HK-2 (cell line): ENCODE results near the gene GRIA1.
A peak's percentile ranks its signal among the peaks of the same experiment; 100 is the strongest.

ENCODE experiments used
- DNase-seq: peaks from one replicate; pipeline ENCODE4 v3.0.0-alpha.2; 2018; ENCODE audit not compliant: unreplicated experiment

GRIA1 gene

DNA sequence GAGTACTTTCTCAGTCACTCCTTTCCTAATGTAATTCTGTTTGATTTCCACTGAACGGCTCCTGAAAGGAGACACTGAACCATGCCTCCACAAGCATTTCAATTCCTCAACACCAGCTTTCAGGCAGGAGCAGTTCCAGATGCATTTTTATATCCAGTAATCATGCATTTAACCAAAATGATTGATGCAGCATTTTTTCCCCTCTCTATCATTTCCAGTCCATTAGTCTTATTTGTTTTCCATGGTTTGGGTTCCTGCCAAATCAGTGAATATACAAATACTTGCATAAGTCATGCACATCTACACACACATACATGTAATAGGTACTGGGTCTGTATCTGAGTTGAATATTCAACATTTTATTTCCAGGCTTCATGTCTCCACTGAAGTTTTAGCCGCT is 122.7 kb downstream of the GRIA1 start:
- no peak for DNase-seq

DNA sequence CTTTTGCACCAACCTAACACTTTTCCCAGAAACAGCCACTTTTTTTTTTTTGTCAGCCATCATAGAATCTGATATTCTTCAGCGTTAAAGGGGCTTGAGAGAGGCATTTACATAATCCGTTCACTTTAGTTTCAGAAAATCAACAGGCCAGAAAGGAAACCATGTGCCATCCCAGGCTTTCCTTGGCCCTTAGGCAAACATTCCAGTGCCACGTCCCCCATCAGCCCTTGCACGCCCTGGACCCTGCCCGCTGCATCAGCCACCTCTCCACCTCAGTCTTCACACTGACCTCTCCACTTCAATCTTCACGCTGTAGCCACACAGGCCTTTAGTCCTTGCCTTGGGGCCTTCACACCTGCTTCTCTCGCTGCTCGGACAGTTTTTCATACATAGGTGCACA is 123.2 kb downstream of the GRIA1 start:
- DNase-seq, result no peak

DNA sequence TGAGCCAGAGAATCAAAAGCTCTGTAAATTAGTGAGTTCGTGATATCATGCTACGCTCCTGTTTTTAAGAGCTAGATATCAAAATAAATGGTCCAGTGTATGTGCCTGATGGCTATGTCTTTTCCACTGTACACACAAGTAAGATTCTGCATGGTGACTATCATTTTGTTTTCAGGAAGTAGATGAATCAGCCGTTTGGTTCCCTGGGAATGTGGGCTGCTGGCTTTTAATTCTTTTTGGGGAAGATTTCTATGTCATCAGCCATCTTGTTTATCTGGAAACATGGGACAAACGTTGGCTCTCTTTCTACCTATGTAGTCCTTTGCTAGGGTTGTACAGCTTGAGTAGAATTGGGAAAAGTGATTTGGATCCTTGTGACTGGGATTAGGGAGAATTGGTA is 126.7 kb downstream of the GRIA1 start:
- DNase-seq, result no peak

DNA sequence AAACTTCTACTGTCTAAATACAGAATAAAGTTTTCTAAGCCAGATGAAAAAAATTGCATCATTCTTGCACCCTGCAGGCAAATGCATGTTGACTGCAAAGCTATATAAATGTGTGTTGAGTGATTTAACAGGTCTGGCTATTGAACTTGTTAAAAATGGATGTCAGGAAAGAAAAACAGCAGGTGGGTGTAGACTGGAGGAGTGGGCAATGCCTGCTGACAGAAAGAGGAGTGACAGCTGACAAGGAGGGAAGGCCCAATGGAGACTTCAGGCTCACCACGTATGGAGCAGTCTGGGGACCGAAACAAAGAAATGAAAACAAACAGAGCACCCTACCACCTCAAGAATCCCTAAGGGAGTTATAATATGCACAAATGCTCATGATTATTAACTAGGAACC is 127.8 kb downstream of the GRIA1 start:
- no peak for DNase-seq

DNA sequence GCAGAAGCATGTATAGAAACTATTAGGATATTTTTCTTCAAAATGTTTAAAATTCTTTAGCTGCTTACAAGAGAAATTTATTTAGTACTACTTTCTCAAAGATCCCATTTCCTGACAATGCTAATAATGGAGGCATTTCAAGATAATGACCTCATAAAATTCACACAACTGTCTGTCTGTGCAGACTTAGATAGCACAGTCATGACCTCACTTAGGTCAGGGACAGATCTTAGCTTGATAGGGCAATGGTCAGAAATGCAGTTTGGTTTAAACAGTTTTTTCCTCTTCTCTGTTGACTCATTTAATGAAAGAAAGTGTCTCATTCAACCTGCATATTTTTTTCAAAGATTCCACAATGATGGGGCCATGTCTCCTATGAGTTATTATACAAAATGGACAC is 128.4 kb downstream of the GRIA1 start:
- DNase-seq, result no peak

DNA sequence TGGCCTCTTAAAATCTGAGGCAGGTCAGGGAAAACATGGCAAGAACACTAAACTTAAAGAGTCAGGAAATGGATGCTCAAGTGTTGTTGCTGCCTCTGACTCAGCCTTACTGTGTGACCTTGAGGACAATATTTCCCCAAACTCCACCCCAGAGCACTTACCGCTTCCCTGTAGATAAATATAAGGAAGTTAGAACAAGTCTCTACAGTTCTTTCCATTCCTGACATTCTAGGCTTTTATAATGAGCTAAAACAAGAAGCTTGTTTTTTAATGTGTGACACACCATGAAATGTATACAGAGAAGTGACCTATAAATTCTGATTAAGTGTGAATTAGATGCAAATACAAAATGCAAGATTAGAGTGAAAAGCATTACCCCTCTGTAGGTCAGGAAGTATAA is 129.3 kb downstream of the GRIA1 start:
- no peak for DNase-seq

DNA sequence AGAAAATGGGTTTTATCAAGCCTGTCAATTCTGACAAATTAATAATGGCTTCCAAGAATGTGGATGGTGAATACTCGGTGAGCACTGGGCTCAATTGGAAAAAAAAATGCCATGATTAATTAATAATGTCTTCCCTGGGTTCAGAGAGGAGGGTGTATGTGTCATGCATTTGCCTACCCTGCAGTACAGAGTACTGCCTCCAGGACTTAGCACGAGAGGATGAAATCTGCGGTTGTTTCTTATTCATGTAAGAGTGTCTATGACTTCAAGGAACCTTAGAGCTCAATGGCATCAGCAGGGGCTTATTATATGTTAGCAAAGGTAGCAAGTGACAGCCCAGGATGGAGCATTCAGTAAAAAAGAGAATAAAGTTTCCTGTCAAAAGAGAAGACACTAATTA is 132.7 kb downstream of the GRIA1 start:
- DNase-seq, result no peak

DNA sequence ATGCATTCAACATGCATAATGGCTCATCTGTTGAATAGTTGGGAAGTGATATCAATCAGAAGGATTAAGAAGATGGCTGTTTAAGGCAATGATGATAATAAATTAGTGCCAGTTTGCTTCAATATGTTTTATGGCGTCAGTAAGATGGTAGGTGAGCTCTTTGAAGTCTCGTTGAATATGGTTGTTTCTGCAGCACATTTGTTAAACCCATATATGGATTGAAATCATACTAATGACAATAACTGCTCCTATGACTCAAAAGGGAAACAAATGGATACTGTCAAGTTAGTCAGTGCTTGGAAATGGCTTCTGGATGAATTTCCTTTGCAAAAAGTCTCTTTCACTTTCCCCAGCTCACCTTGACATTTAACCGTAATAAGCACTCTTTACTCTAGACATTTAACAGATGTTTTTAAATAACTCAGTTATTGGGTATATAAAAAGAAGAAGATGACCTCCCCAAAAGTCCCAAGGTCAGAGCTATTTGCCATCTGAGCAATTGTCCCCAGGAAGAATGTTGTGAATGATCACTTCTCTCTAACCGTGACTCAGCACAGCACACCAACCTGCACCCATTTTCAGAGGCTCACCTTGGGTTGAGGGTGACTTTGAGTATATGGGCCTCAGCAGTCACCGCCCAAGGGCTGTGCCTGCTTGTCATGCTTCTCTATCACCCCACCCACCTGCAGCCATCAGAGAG is 133.4 kb downstream of the GRIA1 start:
- DNase-seq, result no peak

DNA sequence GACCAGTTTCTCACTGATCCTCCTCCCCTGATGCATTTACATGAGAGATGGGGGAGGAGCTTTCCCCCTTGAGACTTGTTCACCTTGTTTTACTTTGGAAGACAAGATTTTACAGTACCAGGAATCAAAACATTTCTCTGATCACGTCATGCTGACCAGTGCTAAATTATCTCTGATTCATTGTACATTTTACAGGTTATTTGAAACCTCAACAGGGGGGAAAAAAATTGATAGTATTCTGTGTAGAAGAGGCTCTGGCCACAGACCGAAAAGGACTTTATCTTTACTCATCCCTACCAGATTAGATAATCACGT is 133.9 kb downstream of the GRIA1 start:
- no peak for DNase-seq

DNA sequence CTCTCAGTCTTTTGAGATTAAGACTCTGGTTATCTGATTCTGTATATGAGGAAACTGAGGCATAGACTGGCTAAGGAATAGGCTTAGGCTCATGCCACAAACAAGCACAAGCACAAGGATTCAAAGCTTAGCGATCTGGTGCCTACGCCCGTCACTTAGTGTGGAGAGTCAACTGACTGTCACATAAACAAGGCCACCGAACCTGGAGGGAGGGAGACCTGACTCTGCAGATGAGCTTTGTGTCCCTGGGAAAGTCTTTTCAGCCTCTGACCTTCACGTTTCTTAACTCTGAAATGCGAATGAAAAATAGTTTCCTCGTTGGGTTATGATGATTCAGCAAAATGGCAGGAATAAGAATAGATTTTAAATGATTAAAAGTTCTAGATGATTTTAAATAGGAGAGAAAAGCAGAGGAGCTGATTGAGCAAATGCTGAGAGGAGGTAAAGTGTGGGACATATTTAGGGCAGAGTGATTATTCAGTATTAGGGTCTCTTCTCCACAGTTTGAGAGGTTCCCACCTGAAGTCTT is 135.4 kb downstream of the GRIA1 start:
- no peak for DNase-seq

DNA sequence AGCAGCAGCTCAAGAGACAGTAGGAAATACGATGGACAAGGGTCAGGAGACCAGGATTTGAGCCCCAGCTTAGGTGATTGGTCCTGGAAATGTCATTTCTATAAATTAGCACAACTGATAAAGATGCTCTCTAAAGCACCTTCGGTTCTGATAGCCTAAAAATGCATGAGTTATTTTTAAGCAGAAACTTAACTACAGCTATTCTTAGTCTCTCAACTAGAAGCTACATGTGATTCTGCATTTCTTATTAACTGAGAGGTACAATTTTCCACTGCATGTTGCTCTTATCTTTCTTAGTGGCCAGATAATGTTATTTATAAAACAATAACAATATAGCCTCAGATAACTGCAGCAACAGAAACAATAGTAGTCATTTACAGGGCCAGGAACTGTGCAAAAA is 136.4 kb downstream of the GRIA1 start:
- no peak for DNase-seq

DNA sequence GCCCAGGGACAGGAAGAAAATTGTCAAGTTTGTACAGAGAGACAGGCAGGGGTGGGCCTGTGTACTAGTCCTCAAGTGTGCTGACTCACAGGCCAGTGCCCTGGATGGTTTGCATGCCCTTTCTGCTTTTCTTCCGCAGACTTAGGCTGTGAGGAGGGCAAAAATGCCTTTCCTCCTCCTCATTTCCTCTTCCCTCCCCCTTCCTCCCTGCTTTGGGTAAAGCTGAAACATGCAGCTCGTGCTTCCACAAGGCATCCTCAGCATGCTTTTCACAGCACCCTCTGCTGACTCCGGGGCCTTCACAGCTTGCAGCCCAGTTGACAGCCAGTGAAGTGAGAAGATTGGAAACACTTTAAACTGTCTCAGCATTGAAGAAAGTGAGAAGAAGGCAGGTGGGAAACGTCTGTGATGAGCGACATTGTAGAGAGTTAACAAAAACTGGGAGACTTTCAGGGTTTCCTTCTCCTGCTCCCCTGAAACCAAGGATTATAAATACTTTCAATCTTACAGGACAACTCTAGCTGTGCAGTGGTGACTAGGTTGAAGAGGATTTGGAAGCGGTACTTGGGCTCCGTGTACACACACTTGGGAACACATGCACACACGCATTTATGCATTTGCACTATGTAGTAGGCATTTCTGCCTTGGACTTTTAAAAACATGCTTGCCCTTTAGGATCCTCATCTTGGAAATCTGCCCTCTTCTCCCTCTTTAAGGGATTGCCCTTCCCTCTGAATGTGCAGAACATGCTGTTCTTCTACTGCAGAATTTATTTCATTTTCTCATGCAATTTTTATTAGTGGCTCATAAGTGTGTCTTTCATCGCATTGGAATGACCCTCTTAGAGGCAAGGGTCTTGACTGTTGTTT is 138.8 kb downstream of the GRIA1 start:
- DNase-seq, result peak; percentile 63

DNA sequence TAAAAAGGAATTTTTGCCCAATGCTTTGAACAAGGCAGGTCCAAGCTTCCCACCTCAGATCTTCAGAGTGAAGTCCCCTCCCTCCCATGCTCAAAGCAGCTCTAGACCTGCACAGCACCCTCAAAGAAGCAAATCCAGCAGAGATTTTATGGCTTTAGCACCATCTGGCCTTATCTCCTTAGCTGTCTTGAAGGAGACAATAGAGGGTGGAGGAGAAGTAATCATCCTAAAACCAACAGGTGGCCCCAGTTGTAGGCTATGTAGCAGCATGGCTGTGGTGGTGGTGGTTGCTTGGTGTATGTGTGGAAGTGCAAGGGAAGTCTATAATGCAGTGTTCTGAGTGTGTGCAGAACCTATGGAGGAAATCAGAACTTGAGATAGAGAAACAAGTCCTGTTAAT is 140.1 kb downstream of the GRIA1 start:
- no peak for DNase-seq

DNA sequence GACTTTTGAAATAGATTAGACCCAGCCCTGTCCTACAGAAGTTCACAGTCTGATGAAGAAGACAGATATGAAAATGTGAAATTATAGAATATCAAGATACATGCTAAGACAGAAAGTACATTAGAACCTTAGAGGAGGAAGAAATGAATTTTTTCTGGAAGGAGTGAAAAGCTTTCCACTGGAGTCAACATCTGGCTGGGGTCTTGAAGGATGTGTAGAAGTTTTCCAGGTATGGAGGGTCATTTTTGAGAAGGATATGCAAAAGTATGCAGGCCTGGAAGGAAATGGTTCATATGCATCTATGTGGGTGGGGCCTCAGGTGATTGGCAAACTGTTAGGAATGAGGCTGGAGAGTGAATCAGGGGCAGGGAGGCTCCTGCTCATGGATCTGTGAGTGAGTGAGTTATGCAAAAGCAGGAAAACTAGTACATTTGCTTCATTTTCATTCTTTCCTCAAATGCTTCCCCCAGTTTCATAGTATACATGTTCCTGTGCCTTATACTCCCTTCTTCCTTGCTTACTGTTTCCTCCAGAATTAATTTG is 142.3 kb downstream of the GRIA1 start:
- no peak for DNase-seq

DNA sequence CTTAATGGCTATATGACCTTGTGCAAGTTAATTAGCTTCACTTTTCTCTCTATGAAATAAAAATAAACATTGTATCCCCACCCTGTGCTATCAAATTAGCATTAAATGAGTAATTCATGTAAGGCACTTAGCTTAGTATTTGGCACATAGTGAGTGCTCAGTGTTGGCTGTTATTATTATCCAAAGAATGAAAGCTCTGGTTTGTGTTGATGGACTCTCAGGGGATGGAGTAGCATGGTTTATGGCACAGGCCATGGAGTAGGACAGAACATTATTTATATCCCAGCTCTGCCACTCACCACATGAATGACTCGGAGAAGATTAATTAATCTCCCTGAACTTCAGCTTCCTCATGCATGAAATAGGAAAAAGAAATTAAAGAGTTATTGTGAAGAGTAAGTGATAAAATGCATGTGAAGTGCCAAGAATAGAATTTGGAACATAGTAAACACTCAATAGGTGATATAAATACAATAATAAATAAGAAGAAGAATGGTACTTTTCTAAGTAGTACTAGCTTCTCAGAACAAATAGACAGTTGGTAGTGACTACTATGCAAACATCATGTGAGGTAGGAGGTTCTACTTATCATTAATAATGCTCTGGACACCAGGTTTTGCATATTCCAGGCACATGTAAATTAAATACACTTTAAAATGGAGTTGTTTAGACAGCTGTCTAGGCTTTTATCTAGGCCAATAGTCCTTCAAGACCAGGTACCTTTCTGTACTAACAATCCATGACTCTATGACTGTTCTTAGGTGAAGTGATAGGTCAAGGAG is 146.4 kb downstream of the GRIA1 start:
- no peak for DNase-seq

DNA sequence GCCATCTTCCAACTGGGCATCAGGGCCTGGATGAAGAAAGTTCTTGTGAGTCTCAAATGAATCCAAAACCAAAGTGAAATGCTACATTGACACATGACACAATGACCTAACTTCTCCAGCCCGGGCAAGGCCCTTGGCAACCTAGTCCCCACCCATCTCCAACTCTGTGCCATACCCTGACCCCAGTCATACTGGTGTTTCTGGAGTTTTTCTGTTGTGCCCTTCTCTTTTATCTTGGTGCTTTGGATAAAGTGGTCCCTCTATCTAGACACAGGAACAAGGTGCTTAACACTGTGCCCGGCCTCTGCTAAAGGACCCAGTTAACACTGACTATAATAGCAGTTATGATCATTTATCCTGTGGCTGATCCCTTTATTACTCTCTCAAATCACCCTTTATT is 149.8 kb downstream of the GRIA1 start:
- DNase-seq, result no peak

DNA sequence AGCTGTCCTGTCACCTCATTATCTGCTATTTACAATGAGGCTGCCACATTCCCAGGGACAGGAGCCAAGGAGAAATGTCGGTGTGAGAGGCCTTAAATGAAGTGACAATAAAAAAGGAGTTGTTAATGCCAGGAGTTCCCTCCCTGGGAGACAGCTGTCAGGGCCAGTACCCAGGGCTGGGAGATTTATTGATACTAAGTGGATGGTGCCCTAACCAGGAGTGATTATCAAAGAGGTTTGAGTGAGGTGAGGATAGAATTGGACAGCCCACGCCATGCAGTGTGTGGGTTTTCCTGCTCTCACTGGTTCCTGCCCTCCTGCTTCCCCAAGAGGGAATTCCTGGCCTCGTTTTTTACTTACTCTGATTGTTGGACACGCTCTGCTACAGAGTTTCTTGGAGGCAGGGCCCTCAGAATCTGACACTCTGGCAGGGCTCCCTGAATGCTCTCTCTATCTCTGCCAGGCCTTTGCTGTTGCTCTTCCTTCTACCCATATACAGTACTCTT is 150.8 kb downstream of the GRIA1 start:
- DNase-seq, result no peak

DNA sequence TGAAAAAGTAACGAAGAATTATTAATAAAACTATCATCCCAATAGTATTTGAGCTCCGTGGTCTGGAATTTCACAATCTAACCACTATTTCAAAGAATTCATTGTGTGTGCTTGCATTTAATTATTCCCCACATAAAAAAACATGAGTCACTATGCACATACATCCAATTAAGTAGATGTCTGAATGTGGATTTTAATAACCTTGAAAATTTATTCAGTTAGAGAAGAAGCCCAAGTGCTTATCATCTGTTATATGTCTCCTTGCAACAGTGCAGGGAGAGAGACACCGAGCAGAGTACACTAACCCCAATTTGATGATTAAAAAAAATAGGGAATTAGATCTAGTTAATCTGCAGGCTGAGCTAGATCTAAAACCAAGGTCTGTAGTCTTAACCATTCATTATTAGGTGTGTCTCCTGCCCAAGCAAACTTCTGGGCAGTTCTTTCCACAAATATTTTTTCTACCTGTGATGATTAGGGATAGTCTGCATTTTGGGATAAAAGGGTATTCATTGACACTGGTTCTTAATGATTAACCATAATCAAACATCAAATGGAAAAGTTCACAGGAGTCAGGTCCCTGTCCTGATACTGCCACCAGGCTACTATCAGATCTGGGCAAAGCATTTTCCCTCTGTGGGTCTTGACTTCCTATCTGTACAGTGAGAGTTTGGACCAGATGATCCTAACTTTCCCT is 164.2 kb downstream of the GRIA1 start:
- no peak for DNase-seq

DNA sequence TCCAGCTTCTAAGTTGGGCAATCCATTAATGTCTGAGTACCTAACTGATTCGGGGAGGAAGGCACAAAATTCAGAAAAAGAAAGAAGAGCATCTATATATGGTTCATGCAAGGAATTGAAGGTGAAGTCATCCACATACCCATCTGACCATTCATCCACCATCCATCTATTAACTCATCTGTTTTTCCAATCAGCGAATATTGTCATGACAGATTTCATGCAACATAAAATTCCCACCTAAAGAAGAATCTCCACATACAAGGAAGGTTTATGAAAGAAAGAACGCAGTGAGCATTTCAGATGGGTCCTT is 164.7 kb downstream of the GRIA1 start:
- DNase-seq, result no peak

DNA sequence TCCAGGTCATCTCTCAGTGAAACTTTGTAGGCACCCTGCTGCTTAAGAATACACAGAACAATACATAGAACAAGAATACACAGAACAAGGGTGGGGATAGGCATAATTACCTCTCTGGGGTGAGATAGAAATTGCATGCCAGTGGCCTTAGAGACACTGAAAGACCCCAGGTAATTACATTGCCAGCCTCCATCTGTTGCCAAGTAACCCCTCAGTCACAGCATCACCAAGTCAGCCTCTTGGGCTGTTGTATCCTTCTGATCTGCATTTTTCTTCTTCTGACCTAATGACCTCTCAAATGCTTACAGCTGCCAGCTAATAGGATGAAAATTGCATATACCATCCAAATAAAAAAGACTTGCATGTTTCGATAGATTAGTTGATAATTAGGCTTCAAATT is 167.7 kb downstream of the GRIA1 start:
- no peak for DNase-seq

DNA sequence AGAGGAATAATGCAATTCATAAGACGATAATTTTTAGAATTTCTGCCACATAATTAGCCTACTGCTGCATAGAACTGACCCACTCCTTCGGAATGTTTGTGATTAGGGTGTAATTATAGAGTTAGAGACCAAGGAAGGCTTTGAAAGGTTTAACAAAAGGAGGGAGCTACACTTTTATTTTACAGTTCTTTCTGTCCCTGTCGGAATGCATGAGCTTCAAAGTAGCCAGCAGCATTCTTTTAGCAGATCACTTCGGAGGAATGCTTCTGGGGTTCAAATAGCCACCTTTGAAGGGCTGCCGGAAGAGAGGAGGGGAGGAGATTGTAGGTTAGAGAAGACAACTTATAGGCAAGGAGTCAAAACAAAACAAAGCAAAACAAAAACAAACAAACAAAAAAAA is 168.1 kb downstream of the GRIA1 start:
- DNase-seq, result no peak
